Neutrophil (primary cell): Measurements from ENCODE around the gene GALNT13.

Experiments used
- H3K27ac ChIP-seq: fragments of 200-600 bp; sonication (generic); 2 replicates; pipeline ENCODE4 v1.5.1; 2016; ENCODE audit warnings: mild to moderate bottlenecking, moderate library complexity
- H3K27me3 ChIP-seq: fragments of 200-600 bp; sonication (generic); 2 replicates; pipeline ENCODE4 v1.6.0; 2016; ENCODE audit warnings: mild to moderate bottlenecking
- H3K36me3 ChIP-seq: fragments of 200-600 bp; sonication (generic); 2 replicates; pipeline ENCODE4 v1.5.1; 2017
- H3K4me1 ChIP-seq, 2 experiments: fragments of 200-600 bp in 1 of 2; sonication (generic) in 1 of 2; 1 replicate in 1 of 2; 2 replicates in 1 of 2; pipeline versions ENCODE4 v1.5.1 to v1.6.1; 2013 to 2016; ENCODE audit warnings: low read depth in 1 of 2, low read length in 1 of 2, mild to moderate bottlenecking in 1 of 2, moderate library complexity in 1 of 2; ENCODE audit not compliant: control insufficient read depth in 1 of 2, insufficient read depth in 1 of 2
- H3K4me3 ChIP-seq, 2 experiments: fragments of 200-600 bp in 1 of 2; sonication (generic) in 1 of 2; 1 replicate in 1 of 2; 2 replicates in 1 of 2; pipeline ENCODE4 v1.5.1; 2013 to 2016; ENCODE audit warnings: low read depth in 1 of 2, low read length in 1 of 2, mild to moderate bottlenecking in 1 of 2, moderate library complexity in 1 of 2
- H3K9me3 ChIP-seq: fragments of 200-600 bp; sonication (generic); 2 replicates; pipeline ENCODE4 v1.5.1; 2016
- CTCF ChIP-seq: fragments of 200-600 bp; sonication (generic); IDR thresholded peaks from 2 replicates; pipeline ENCODE4 v1.5.1; 2016; ENCODE audit warnings: antibody characterized with exemption

GALNT13 gene

GRCh38 chr2:154324601-154325000 lies 452.9 kb downstream of the GALNT13 start:
- no peaks in the 10 kb centered on the region for H3K36me3 ChIP-seq

GRCh38 chr2:154329510-154329909 lies 457.8 kb downstream of the GALNT13 start:
- H3K27me3 ChIP-seq: no peaks in the 10 kb centered on the region
- H3K4me3 ChIP-seq: no peak overlapping the region
- no peaks in the 10 kb centered on the region for H3K36me3 ChIP-seq
- H3K4me1 ChIP-seq: no peaks in the 10 kb centered on the region
- TF ChIP-seq CTCF: no peak
- no peak overlapping the region for H3K27ac ChIP-seq
- no peaks in the 10 kb centered on the region for H3K9me3 ChIP-seq

More at GRCh38 chr2:154324601-154325000, 452.9 kb downstream of the GALNT13 start:
- no peaks in the 10 kb centered on the region for H3K27me3 ChIP-seq
- no peaks in the 10 kb centered on the region for H3K4me1 ChIP-seq
- no peak for TF ChIP-seq CTCF
- no peak overlapping the region for H3K27ac ChIP-seq
- no peaks in the 10 kb centered on the region for H3K9me3 ChIP-seq
- no peak overlapping the region for H3K4me3 ChIP-seq

- TF ChIP-seq CTCF: no peak
- Histone ChIP-seq H3K4me1 (no peaks in the 10 kb centered on the region), H3K27me3 (no peaks in the 10 kb centered on the region), H3K27ac (no peak overlapping the region), H3K4me3 (no peak overlapping the region), H3K9me3 (no peaks in the 10 kb centered on the region), H3K36me3 (no peaks in the 10 kb centered on the region)
Observed at GRCh38 chr2:154331784-154332183, 460.1 kb downstream of the GALNT13 start.

- TF ChIP-seq CTCF: no peak
- H3K27me3 ChIP-seq: no peaks in the 10 kb centered on the region
- H3K9me3 ChIP-seq: no peaks in the 10 kb centered on the region
- no peak overlapping the region for H3K27ac ChIP-seq
- H3K4me1 ChIP-seq: no peaks in the 10 kb centered on the region
- H3K36me3 ChIP-seq: no peaks in the 10 kb centered on the region
- H3K4me3 ChIP-seq: no peak overlapping the region
Observed at GRCh38 chr2:154336201-154336600, 464.5 kb downstream of the GALNT13 start.

DNA sequence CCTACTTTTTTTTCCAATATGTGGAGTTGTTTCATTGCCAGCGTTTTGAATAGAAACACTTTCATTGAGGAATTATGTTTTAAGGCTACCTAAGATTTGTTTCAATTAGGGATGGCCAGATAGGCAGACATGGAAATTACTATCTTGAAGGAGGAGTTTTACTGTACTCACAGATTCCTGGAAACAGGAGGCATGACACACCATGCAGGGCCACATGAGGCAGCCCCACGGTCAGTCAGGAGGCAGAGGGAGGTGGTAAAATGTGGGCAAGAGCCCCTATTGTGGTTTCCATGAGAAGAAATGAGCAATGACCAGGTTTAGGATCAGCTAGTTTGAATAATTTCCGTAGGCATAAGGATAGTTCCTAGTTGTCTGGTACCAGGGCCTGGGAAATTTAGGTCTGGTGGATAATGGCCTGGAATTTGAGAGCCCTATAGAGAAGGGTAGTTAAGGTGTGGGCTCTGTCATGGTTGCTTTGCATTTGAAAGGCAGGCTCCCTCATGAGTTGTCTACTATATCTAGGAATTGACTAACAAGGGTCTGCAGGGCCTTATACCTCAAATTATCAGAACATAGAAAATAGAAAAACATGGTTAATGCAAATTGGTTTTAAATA lies 466.7 kb downstream of the GALNT13 start:
- Histone ChIP-seq H3K27ac (no peak overlapping the region), H3K4me3 (no peak overlapping the region), H3K9me3 (no peaks in the 10 kb centered on the region), H3K36me3 (no peaks in the 10 kb centered on the region), H3K4me1 (no peaks in the 10 kb centered on the region), H3K27me3 (no peaks in the 10 kb centered on the region)
- TF ChIP-seq CTCF: no peak

GRCh38 chr2:154343282-154343681 lies 471.6 kb downstream of the GALNT13 start:
- no peaks in the 10 kb centered on the region for H3K27me3 ChIP-seq
- no peak overlapping the region for H3K4me3 ChIP-seq
- H3K9me3 ChIP-seq: no peaks in the 10 kb centered on the region
- no peaks in the 10 kb centered on the region for H3K36me3 ChIP-seq
- H3K4me1 ChIP-seq: no peaks in the 10 kb centered on the region
- H3K27ac ChIP-seq: no peak overlapping the region
- no peak for TF ChIP-seq CTCF
